ENCODE measurements around the gene MADD.

DNA sequence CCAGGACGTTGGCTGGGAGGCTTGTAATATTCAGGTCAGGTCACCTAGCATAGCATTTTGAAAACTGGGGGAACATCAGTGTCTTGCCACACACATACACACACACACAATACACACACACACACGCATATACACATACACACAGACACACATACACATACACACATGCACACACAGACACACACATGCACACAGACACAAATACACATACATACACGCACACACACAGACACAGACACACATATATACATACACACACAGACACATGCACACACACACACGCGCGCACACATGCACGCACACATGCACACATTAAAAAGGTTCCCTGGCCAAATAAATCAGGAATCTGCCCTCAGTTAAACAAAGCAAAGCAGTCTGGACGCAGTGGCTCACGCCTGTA is 70.1 kb downstream of the MADD start:
- TF ChIP-seq, protein P1, sequence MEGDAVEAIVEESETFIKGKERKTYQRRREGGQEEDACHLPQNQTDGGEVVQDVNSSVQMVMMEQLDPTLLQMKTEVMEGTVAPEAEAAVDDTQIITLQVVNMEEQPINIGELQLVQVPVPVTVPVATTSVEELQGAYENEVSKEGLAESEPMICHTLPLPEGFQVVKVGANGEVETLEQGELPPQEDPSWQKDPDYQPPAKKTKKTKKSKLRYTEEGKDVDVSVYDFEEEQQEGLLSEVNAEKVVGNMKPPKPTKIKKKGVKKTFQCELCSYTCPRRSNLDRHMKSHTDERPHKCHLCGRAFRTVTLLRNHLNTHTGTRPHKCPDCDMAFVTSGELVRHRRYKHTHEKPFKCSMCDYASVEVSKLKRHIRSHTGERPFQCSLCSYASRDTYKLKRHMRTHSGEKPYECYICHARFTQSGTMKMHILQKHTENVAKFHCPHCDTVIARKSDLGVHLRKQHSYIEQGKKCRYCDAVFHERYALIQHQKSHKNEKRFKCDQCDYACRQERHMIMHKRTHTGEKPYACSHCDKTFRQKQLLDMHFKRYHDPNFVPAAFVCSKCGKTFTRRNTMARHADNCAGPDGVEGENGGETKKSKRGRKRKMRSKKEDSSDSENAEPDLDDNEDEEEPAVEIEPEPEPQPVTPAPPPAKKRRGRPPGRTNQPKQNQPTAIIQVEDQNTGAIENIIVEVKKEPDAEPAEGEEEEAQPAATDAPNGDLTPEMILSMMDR (conservative IDR thresholded peaks at IDR 0.05; ENCODE audit: low read depth, low read length) = no peak
- TF ChIP-seq EZH2 (IDR thresholded peaks at IDR 0.05; ENCODE audit: low read length, unreplicated experiment) = no peak
